SK-N-MC (cell line): ENCODE measurements around the gene NTN4.
"Not testable (repeated sequence)": the region's sequence is repeated elsewhere in the genome, so short reads cannot be mapped to it uniquely, and the experiment has no call there.

Source experiments
- DNase-seq: peaks from one replicate; pipeline ENCODE4 v3.0.0-alpha.2; 2011; ENCODE audit warnings: low read depth, low spot score
- H3K27ac ChIP-seq: fragments of 200-600 bp; sonication (generic); 2 replicates; pipeline ENCODE4 v1.5.1; 2016; ENCODE audit warnings: mixed run types
- H3K36me3 ChIP-seq: fragments of 200-600 bp; sonication (generic); 2 replicates; pipeline ENCODE4 v1.6.1; 2017; ENCODE audit warnings: antibody characterized with exemption, low read length, mixed read lengths; ENCODE audit not compliant: insufficient read depth
- H3K4me3 ChIP-seq: fragments of 200-600 bp; sonication (generic); 2 replicates; pipeline ENCODE4 v1.5.1; 2016
- H3K9ac ChIP-seq: fragments of 200-600 bp; sonication (generic); 2 replicates; pipeline ENCODE4 v1.8.0; 2017; ENCODE audit warnings: mixed run types, mixed read lengths; ENCODE audit not compliant: insufficient read length
- H3K9me3 ChIP-seq: fragments of 200-600 bp; sonication (generic); 2 replicates; pipeline ENCODE4 v1.6.1; 2017; ENCODE audit warnings: low read depth, mild to moderate bottlenecking, antibody characterized with exemption, low read length, moderate library complexity, mixed read lengths
- EZH2 ChIP-seq: fragments of 200-600 bp; sonication (generic); IDR thresholded peaks from one replicate; pipeline ENCODE4 v1.6.1; 2017; ENCODE audit warnings: antibody characterized with exemption
- FOXP2 ChIP-seq: optimal IDR thresholded peaks from 2 replicates; pipeline ENCODE3; 2011; ENCODE audit warnings: mild to moderate bottlenecking, moderate library complexity; ENCODE audit not compliant: insufficient read depth; ENCODE audit errors: extremely low read length, control extremely low read depth
- POLR2AphosphoS5 ChIP-seq: IDR thresholded peaks from 2 replicates; pipeline ENCODE4 v1.6.1; 2012; ENCODE audit warnings: mild to moderate bottlenecking, low read depth, low read length, borderline replicate concordance

Gene NTN4

GRCh38 chr12:95820096-95820703 is 29.6 kb upstream of the NTN4 start:
- H3K27ac ChIP-seq: no peak overlapping the region
- H3K36me3 ChIP-seq: no peaks in the 10 kb centered on the region
- no peak overlapping the region for H3K4me3 ChIP-seq
- TF ChIP-seq POLR2AphosphoS5 (no peak; the same call in 1 of the 2 replicates), EZH2 (no peak), FOXP2 (no peak)
- H3K9me3 ChIP-seq: no peaks in the 10 kb centered on the region
- no peak for DNase-seq
- H3K9ac ChIP-seq: no peak overlapping the region

GRCh38 chr12:95815632-95816212 is 25.2 kb upstream of the NTN4 start:
- Histone ChIP-seq H3K9ac (no peak overlapping the region), H3K4me3 (no peak overlapping the region), H3K9me3 (no peaks in the 10 kb centered on the region), H3K27ac (no peak overlapping the region), H3K36me3 (no peaks in the 10 kb centered on the region)
- no peak for TF ChIP-seq POLR2AphosphoS5
- no peak for TF ChIP-seq FOXP2
- no peak for TF ChIP-seq EZH2
- no peak for DNase-seq

GRCh38 chr12:95812155-95812554 is 21.6 kb upstream of the NTN4 start:
- not testable (repeated sequence) for H3K9me3 ChIP-seq, H3K4me3 ChIP-seq, H3K9ac ChIP-seq, H3K36me3 ChIP-seq, H3K27ac ChIP-seq, DNase-seq

- Histone ChIP-seq H3K9me3 (no peaks in the 10 kb centered on the region), H3K36me3 (no peaks in the 10 kb centered on the region), H3K9ac (no peak overlapping the region), H3K27ac (no peak overlapping the region), H3K4me3 (no peak overlapping the region)
- no peak for DNase-seq
- TF ChIP-seq EZH2 (no peak), POLR2AphosphoS5 (no peak), FOXP2 (no peak)
Measured at GRCh38 chr12:95810411-95810810, 19.8 kb upstream of the NTN4 start.

GRCh38 chr12:95809000-95809680 is 18.6 kb upstream of the NTN4 start:
- TF ChIP-seq POLR2AphosphoS5: no peak
- no peak for TF ChIP-seq EZH2
- TF ChIP-seq FOXP2: no peak
- DNase-seq: no peak
- H3K4me3 ChIP-seq: no peak overlapping the region
- no peaks in the 10 kb centered on the region for H3K9me3 ChIP-seq
- no peaks in the 10 kb centered on the region for H3K36me3 ChIP-seq
- H3K27ac ChIP-seq: no peak overlapping the region
- no peak overlapping the region for H3K9ac ChIP-seq

GRCh38 chr12:95808146-95808545 is 17.6 kb upstream of the NTN4 start:
- Histone ChIP-seq H3K4me3 (no peak overlapping the region), H3K27ac (no peak overlapping the region), H3K36me3 (no peaks in the 10 kb centered on the region), H3K9ac (no peak overlapping the region), H3K9me3 (no peaks in the 10 kb centered on the region)
- no peak for DNase-seq
- TF ChIP-seq POLR2AphosphoS5 (no peak), EZH2 (no peak), FOXP2 (no peak)

- no peaks in the 10 kb centered on the region for H3K36me3 ChIP-seq
- no peak overlapping the region for H3K9ac ChIP-seq
- H3K4me3 ChIP-seq: no peak overlapping the region
- TF ChIP-seq POLR2AphosphoS5: no peak
- TF ChIP-seq EZH2: no peak
- no peak for TF ChIP-seq FOXP2
- H3K27ac ChIP-seq: no peak overlapping the region
- no peaks in the 10 kb centered on the region for H3K9me3 ChIP-seq
- DNase-seq: no peak
Measured at GRCh38 chr12:95805864-95806671, 15.5 kb upstream of the NTN4 start.

GRCh38 chr12:95804291-95804690 is 13.7 kb upstream of the NTN4 start:
- Histone ChIP-seq H3K4me3 (no peak overlapping the region), H3K27ac (no peak overlapping the region), H3K9ac (no peak overlapping the region), H3K36me3 (no peaks in the 10 kb centered on the region), H3K9me3 (no peaks in the 10 kb centered on the region)
- no peak for DNase-seq
- no peak for TF ChIP-seq POLR2AphosphoS5
- TF ChIP-seq FOXP2: no peak
- no peak for TF ChIP-seq EZH2
